ENCODE data around the gene DDX27.
"Not testable (repeated sequence)": the region's sequence is repeated elsewhere in the genome, so short reads cannot be mapped to it uniquely, and the experiment has no call there.

The DDX27 gene

DNA sequence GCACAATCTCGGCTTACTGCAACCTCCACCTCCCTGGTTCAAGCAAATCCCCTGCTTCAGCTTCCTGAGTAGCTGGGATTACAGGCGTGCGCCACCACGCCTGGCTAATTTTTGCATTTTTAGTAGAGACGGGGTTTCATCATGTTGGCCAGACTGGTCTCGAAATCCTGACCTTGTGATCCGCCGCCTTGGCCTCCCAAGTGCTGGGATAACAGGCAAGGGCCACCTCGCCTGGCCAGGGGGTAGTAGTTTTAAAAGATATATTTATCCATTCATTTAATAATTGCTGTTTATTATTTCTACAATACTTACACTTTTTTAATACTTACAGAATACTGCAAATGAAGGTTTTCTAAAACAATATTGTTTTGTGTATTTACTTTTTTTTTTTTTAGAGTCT lies 15.5 kb upstream of the DDX27 start:
- DNase-seq (ENCODE audit: low read depth) = no peak

DNA sequence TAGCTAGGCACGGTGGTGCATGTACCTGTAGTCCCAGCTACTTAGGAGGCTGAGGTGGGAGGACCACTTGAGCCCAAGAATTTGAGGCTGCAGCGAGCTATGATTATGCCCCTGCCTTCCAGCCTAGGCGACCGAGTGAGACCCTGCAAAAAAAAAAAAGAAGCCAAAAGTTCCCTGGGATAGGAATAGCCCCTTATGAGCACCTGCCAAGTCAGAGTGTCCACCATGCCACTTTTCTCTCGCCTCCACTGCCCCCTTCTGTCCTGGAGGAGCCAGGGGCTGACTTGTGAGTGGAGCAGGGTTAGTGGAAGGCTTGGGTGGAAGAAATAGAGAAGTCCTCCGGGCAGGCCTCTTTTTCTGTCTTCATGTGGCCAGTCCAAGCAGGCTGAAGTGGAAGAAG lies 12.1 kb upstream of the DDX27 start:
- no peak for DNase-seq (ENCODE audit: low read depth)

DNA sequence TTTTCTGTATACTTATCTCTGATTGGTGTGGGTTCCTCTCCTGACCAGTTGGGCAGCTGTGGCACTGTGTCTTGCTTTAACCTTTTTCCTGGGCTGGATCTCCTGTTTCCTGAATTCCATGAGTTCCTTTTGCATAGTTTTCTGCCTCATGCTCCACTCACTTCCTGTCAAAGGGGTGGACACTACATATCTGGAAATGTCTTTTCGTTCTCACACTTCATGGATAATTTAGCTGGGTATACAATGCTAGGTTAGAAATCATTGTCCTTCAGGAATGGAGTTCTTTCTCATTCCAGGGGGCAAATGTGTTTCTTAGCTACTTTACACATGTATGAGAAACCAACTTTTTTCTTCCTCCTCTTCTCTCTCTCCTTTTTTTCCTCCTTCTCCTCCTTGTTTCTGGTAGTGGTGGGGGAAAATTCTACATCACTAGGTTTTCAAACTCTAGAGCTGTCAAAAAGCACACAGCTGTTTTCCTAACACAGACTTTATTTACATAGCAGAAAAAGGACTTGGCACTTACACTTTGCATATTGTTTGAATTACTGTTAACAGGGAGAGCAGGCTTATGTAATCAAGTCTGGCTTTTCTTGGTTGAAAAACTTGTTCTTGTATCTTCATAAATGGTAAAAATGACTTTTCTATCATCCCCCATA lies 9.0 kb upstream of the DDX27 start:
- no peak for DNase-seq (ENCODE audit: low read depth)

DNA sequence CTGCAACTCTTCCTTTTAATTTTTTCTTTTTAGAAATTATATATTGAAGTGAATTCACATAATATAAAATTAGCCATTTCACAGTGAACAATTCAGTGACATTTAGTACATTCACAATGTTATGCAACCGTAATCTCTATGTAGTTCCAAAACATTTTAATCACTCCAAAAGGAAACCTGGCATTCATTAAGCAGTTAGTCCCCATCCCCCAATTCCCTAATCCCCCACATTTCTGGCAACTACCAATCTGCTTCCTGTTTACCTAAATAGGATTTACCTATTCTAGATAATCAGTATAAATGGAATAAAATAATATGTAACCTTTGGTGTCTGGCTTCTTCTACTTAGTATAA lies 8.5 kb upstream of the DDX27 start:
- DNase-seq (ENCODE audit: low read depth) = no peak

DNA sequence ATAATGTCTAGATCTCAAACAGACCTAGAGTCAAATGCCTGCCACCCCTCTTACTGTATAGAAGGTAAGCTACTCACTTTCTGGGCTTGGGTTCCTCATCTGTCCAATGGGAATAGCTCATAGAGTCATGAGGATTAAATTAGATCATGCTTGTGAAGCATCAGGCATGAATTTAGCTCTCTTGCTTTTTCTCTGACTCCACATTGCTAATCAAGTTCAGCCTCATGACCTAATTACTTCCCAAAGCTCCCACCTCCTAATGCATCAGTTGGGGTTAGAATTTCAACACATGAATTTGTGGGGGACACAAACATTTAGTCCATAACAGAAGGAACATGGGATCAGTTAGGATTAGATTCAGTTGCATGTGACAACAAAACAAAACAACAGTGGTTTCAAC lies 4.6 kb upstream of the DDX27 start:
- no peak for DNase-seq (ENCODE audit: low read depth)

DNA sequence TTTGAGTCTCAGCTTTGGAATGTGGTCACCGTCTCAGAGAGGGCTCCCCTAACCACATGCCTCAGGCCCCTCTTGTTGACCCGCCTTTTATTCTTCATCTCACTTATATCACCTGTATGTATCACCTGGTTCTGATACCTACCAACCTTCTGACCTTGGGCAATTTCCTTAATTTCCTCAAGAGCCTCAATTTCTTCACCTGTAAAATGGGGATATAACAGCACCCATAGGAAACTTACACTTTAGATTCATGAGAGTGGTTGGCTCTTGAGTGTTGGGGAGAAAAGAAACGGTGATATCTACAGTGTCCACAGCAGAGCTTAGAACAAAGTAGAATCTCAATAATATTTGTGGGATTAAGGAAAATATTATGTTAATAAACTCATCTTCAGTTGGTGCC lies 4.0 kb upstream of the DDX27 start:
- no peak for DNase-seq (ENCODE audit: low read depth)

DNA sequence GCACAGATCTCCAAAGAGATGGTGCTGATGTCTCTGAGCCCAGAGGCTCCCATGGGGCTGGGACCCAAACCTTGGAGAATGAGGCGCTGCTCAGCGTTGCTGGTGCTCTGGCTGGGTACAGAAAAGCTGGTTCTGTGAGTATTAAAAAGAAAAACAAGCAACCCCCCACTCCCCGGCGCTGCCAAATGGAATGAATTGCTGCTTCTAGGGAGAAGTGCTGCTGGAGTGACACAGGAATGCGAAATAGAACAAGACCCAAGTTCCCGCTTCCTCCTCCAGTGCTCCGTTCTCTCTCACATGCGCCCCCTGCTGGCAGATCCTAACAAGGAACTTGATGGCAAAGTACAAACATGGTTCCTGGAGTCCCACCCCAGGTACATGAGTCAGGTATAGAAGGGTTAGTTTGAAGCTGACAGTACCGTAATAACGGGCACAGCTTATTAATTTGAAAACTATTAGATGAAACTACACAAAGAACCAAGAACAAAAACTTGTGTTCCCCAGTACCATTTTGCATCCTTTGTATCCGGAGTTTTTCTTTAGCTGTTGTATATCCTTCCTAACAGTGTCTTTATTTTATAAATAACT lies 2.1 kb upstream of the DDX27 start:
- DNase-seq (ENCODE audit: low read depth) = peak; percentile 94

DNA sequence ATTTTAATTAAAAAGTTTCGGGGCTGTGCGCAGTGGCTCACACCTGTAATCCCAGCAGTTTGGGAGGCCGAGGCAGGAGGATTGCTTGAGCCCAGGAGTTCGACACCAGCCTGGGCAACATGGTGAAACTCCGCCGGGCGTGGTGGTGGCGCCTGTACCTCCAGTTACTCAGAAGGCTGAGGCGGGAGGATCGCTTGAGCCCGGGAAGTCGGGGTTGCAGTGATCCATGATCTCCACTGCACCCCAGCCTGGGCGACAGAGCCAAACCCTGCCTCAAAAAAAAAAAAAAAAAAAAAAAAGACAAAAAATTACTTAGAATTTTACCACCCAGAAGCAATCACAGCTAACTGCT lies 501 bp upstream of the DDX27 start:
- DNase-seq (ENCODE audit: low read depth) = not testable (repeated sequence)

DNA sequence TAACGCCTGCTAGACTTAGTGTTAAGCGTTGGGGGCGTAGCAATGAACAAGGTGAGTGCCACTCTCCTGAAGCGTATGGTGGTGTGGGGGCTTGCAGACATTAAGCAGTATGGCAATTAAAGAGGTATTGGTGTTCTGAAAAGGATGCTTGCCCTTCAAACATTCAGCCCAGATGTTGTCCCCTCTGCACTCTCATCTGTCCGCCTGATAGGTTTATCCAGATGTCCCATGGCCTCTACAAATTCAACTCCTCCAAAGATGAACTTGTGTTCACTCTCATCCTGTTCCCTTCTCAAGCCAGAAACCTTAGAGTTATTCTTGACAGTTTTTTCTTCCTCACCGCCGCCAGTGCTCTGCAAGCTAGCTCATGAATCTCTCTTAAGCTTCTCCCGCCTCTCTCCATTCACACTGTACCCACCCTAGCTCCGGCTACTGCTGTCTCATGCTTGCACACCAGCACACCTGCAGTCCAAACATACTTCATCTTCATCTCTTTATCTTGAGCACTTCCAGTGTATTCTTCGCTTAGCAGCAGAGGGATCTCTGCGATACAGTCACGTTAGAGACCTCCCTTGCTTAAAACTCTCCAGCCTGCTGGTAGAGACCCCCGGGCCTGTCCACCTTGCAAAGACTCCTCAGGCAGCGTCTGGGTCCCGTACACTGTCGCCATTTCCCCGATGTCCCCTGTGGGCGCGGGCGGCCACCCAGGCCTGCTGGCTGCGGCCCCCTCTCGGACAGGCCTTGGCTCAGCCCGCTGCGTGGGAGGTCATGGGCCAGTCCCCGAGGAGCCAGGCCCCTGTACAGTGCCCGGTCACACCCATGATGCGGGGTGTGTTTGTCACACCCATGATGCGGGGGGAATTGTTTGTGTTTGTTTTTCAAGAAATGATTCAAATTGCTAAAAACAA lies 962 bp downstream of the DDX27 start:
- DNase-seq (ENCODE audit: low read depth) = no peak

DNA sequence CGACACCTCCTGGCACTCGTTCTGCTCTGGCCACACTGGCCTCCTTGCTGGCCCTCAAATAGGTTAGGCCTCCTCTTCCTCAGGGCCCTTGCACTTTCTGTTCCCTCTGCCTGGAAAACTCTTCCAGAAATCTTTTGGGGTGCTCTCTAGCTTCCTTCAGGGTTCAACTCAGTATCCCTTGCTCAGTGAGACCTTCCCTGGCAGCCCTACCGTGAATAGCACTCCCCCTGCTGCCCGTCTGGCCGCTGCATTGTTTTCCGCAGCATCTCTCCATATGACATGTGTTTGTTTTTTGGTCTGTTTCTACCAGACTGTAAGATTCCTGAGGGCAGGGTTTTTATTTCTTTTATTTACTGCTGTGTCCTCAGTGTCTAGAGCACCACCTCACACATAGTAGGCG lies 6.7 kb downstream of the DDX27 start:
- DNase-seq (ENCODE audit: low read depth) = no peak

DNA sequence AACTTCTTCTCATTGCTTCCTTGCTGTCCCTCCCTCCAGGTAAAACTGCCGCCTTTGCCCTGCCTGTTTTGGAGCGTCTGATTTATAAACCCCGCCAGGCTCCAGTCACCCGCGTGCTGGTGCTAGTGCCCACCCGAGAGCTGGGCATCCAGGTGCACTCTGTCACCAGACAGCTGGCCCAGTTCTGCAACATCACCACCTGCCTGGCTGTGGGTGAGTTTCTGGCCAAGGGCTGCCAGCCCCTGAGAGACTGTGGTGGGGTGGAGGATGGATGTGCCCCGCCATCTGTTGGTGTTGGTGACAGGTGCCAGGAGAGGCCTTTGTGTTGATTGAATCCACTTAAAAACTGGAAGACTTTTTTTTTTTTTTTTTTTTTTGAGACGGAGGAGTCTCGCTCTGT lies 9.5 kb downstream of the DDX27 start:
- DNase-seq (ENCODE audit: low read depth) = no peak

DNA sequence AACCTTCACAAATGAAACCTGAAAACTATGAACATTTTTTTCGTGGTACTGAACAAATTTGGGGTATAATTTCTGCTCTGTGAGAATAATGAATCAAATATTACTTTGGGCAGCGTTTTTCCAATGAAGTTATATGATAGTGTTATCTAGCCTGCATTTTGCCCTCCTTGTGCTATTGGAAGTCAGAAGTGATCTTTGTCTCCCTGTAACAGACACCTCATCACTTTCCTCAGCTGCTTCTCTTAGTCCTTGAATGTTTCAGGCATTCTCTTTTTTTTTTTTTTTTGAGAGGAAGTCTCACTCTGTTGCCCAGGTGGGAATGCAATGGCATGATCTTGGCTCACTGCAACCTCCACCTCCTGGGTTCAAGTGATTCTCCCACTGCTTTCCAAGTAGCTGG lies 10.2 kb downstream of the DDX27 start:
- no peak for DNase-seq (ENCODE audit: low read depth)

DNA sequence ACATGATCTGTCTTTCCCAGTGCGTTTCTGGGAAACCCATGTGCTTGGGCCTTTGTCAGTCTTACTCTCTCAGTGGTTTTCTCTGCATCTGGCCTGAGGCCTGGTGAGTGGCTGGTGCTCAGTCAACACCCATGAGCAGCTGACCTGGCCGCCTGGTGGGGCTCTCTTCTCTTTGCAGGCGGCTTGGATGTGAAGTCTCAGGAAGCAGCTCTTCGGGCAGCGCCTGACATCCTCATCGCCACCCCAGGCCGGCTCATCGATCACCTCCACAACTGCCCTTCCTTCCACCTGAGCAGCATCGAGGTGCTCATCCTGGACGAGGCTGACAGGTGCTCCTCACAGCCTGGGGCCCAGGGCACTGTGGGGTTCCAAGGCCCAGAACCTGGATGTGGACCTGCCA lies 10.8 kb downstream of the DDX27 start:
- no peak for DNase-seq (ENCODE audit: low read depth)

DNA sequence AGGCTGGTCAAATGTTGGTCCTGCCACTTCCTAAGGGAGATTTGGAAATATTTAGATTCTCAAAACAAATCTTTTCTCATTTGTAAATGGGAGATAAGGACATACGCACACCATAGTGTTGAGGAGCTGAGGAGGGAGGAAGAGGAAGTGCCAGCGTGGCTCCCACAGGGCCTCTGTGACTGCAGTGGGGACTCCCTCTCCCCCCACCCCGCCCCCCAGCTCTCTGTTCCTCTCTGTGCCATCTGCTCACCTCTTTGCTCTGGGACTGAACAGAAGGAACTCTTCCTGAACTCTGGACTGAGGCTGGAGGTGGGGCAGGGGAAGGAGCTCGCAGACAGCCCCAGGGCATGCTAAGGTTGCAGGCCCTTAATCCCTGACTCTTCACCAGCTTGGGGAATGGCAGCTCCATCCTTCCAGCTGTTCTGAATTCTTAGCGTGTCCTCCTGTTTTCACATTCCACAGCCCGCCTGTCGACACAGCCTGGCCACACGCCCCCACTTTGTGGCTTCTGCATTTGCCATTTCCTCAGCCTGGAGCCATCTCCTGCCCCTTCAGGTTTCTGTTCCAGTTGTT lies 11.4 kb downstream of the DDX27 start:
- DNase-seq (ENCODE audit: low read depth) = no peak

DNA sequence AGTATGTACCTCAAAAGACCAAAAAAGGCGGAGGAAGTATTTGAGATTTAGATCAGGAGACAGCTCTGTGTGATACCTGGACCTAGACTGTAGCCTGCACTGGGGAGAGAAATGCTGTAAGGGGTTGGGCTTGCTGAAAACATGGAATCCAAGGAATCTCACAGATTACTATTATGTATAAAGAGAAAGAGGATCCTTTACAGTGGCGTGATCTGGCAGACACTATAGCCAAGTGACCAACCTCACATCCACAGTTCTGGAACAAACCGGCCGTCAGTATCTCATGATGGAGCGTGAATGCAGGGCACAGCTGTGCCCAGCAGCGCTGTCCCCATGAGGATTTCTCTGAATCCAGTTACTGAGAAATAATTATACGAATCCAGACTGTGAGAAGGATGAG lies 12.3 kb downstream of the DDX27 start:
- DNase-seq (ENCODE audit: low read depth) = no peak

DNA sequence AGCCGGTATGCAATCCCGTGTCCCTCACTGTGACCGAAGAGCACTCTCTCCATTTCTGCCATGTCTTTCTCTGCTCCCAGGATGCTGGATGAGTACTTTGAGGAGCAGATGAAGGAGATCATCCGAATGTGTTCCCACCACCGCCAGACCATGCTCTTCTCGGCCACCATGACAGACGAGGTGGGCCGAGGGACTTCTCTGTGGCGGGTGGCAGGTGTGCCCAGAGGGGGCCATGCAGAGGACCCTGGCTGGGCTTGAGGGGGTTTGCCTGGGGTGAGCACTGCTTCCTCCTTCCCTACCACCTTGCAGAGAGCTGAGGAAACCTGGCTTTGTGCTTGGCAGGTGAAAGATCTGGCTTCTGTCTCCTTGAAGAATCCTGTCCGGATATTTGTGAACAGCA lies 14.0 kb downstream of the DDX27 start:
- DNase-seq (ENCODE audit: low read depth) = no peak

DNA sequence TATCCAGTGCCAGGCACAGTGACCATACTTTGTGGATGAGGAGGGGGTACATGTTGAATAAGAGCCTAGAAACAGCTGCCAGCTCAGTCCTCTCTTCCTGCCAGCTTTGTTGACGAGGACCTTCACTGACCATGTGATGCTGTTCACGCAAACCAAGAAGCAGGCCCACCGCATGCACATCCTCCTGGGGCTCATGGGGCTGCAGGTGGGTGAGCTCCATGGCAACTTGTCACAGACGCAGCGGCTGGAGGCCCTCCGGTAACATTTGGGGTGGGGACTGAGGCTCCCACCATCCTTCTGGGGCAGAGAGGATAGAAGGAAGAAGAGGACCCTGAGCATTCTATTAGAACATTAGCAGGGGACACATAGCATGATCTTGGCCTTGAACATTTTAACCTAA lies 15.6 kb downstream of the DDX27 start:
- DNase-seq (ENCODE audit: low read depth) = no peak

DNA sequence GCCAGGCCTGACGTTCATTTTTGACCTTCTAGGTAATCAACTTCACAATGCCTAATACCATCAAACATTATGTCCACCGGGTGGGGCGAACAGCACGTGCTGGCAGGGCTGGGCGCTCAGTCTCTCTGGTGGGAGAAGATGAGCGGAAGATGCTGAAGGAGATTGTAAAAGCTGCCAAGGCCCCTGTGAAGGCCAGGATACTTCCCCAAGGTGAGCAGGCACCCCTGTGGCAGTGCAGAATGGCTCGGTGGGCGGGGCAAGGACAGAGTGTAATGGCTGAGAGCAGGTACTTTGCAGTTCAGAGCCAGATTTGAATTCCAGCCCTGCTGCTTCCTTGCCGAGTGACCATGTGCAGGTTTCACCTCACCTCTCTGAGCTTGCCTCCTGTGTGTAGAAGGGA lies 17.1 kb downstream of the DDX27 start:
- no peak for DNase-seq (ENCODE audit: low read depth)

DNA sequence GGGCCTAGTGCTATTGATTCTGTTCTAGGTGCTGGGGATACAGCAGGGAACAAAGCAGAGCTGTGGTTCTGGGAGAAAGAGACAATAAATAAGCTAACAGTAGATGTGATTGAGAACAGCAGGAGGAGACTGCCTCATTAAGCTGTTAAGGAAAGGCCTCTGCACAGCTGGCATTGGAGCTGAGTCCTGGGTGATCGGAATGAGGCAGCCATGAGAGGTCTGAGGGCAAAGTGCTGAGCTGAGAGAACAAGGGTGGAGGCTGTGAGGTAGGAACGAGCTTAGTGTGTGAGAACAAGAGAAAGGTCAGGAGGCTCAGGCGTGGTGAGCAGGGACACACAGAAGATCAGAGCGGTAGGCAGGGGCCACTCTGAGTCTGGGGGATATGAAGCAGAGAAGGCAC lies 18.3 kb downstream of the DDX27 start:
- no peak for DNase-seq (ENCODE audit: low read depth)

DNA sequence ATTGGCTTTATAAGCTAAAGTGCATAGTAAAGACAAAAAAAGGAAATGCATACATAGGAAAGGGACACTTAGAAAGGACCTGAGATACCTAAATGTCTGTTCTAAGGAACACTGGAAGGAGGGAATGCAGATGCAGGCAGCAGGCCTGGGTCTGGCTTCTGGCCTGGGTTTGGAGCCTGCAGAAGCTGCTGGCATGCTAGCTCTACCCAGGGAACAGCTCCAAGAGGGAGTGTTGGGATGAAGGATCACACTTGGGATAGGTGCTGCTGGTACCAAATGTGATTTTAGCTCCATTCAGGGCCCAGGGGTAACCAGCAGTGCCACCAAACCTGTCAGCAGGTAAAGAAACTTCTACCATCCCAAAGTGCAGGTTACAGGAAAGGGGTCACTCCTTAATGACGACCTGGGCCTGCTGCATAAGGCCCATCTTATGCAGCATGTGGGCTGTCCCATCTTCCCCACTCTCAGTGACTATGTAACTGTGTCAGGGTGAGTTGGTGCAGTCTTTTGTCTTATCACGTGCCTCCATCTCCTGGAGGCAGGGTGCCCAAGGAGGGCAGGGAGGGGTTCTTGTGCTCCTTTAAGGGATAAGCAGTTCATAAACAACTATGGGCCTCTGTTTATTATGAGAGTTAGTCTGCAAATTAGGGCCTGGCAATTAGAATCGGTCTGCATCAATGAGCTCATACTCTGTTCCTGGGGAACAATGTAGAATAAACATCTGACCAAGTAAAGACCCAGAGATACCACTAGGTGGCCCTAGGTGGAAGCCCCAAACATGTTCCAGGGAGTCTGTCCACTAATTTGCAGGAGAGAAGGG lies 26.9 kb downstream of the DDX27 start:
- DNase-seq (ENCODE audit: low read depth) = peak; percentile 12

DNA sequence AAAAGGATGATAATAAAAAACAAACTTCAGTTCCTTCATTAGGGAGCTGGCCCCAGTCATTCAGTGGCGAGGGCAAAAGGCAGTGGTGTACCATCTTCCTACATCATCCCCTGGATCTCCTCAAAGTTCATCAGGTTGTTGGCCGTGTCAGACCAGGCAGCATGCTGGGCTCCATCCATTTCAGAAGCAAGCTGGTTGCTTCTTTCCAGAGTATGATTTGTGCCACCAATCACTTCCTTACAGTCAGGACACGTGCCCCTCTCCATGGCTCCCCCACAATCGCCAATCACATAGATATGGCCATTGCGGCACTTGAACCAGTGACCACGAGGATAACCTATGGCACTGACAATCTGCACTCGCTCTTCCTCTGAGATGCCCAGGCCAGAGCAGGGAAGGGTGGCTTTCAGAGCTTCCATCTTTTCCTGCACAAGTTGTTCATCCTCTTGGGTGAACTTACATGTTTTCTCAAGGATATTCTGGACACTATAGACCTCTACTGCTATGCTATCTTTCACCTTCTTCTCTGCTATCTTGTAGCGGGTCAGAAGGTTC lies 28.0 kb downstream of the DDX27 start:
- no peak for DNase-seq (ENCODE audit: low read depth)

DNA sequence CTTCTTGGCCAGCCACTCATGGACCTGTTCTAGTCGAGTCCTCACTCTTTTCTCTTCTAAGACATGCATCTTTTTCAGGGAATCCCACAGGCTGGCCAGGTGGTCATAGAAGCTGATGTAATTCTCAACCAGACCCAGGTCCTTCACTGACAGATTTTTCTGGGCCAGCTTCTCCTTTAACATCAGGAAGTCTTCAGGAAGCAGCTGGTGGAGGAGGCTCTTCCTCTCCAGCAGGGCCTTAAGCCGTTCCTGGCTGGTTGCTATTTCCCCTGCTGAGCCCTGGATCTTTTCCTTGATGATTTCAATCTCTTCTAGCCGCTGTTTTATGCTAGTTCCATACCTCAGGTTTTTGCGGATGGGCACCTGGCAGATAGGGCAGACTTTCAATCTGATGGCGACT lies 28.6 kb downstream of the DDX27 start:
- DNase-seq (ENCODE audit: low read depth) = no peak

Measured in activated gamma-delta T cell treated with anti-CD3 and anti-CD28 coated beads, Interleukin-2, amount 50 U/mL, for 16 hours (primary cell).